NCI-H146 treated with DMSO at 0.1 percent for 48 hours (cell line): ENCODE results near the gene AGAP2.

ENCODE experiments used
- DNase-seq: peaks from one replicate; lab custom pipeline; 2025; ENCODE audit not compliant: unreplicated experiment; lab: John Stamatoyannopoulos, UW

The AGAP2 gene

GRCh38 chr12:57767876-57768275 is 29.3 kb upstream of the AGAP2 start:
- no peak for DNase-seq

- no peak for DNase-seq
Observed at GRCh38 chr12:57767305-57767698, 28.8 kb upstream of the AGAP2 start.

GRCh38 chr12:57766464-57767304 is 28.1 kb upstream of the AGAP2 start, which contains the start of gene CYP27B1:
Gene CYP27B1 (minus strand): TSS chr12:57767078. CDS start chr12:57767041, 37 bp downstream.
- no peak for DNase-seq

- DNase-seq, result no peak
Observed at GRCh38 chr12:57765698-57766463, 27.3 kb upstream of the AGAP2 start.

- no peak for DNase-seq
Observed at GRCh38 chr12:57765003-57765697, 26.6 kb upstream of the AGAP2 start.

GRCh38 chr12:57764662-57765002 is 26.1 kb upstream of the AGAP2 start:
- peak; percentile 31 for DNase-seq

GRCh38 chr12:57763881-57764661 is 25.5 kb upstream of the AGAP2 start:
- no peak for DNase-seq

- no peak for DNase-seq
Observed at GRCh38 chr12:57762463-57762862, 23.9 kb upstream of the AGAP2 start.

- DNase-seq, result no peak
Observed at GRCh38 chr12:57761391-57761998, 23.0 kb upstream of the AGAP2 start.

GRCh38 chr12:57760347-57760982 is 21.9 kb upstream of the AGAP2 start:
- DNase-seq, result no peak

GRCh38 chr12:57759360-57759980 is 20.9 kb upstream of the AGAP2 start:
- no peak for DNase-seq

GRCh38 chr12:57758552-57759359 is 20.2 kb upstream of the AGAP2 start:
- DNase-seq, result no peak

- DNase-seq, result no peak
Observed at GRCh38 chr12:57757771-57758170, 19.2 kb upstream of the AGAP2 start.

GRCh38 chr12:57756406-57757341 is 18.1 kb upstream of the AGAP2 start:
- no peak for DNase-seq

GRCh38 chr12:57755454-57756372 is 17.2 kb upstream of the AGAP2 start:
- peak; percentile 15 for DNase-seq

- no peak for DNase-seq
Observed at GRCh38 chr12:57755194-57755453, 16.6 kb upstream of the AGAP2 start.
